ENCODE measurements around the gene RUBCNL. TPM values are rescaled to one million over a fixed set of nuclear protein-coding genes. Genes with fewer than 3 reads are reported as not detected.
A peak's percentile ranks its signal among the peaks of the same experiment; 100 is the strongest.

The RUBCNL gene
- total RNA-seq, 1 donor from 2014 or later, result 0.80 TPM

DNA sequence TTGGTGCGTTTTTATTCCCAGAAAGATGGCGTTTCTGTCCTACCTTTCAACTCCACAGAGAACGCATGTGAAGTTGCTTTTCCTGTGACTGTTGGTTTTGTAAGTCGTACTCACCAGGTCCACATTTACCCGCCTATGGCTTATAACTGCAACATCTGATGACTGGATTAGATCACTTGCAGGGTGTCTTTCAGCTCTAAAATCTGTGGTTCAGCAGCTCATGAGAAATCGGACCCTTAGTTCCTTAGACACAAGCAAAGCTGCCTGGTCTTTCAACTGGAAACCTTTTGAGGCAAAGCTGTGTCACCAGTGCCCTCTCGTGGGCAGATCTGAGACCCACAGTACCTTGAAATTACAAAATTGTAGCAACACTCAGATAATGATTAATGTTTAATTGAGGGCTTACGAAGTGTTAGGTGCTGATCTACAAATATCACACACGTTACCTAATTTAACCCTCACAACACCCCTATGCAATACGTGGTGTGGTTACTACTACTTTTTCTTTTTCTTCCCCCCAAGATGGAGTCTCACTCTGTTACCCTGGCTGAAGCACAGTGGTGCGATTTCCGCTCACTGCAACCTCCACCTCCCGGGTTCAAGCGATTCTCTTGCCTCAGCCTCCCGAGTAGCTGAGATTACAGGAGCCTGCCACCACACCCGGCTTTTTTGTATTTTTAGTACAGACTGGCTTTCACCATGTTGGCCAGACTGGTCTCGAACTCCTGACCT lies 65.4 kb downstream of the RUBCNL start:
- Mint-ChIP-seq H3K27me3 (ENCODE audit: insufficient read depth, low read depth) (no peaks in the 10 kb centered on the region), H3K4me3 (no peak overlapping the region), H3K27ac (peak overlapping the region; percentile 7), H3K4me1 (peaks cover 6% of the 10 kb centered on the region), H3K36me3 (no peaks in the 10 kb centered on the region), H3K9me3 (no peaks in the 10 kb centered on the region)
- H3K4me2 ChIP-seq, result no peak overlapping the region
- no peaks in the 10 kb centered on the region for H3K27me3 ChIP-seq
- no peaks in the 10 kb centered on the region for H3K79me2 ChIP-seq (ENCODE audit: low read depth)
- no peaks in the 10 kb centered on the region for H3K36me3 ChIP-seq
- peak overlapping the region; percentile 97 for H2AFZ ChIP-seq (replicated peaks)
- H3K4me1 ChIP-seq, result no peaks in the 10 kb centered on the region
- peak; percentile 73 for DNase-seq (ENCODE audit: low spot score)
- H3K9ac ChIP-seq, result no peak overlapping the region
- TF ChIP-seq EZH2 (IDR thresholded peaks at IDR 0.05), result no peak
- TF ChIP-seq, protein P1, sequence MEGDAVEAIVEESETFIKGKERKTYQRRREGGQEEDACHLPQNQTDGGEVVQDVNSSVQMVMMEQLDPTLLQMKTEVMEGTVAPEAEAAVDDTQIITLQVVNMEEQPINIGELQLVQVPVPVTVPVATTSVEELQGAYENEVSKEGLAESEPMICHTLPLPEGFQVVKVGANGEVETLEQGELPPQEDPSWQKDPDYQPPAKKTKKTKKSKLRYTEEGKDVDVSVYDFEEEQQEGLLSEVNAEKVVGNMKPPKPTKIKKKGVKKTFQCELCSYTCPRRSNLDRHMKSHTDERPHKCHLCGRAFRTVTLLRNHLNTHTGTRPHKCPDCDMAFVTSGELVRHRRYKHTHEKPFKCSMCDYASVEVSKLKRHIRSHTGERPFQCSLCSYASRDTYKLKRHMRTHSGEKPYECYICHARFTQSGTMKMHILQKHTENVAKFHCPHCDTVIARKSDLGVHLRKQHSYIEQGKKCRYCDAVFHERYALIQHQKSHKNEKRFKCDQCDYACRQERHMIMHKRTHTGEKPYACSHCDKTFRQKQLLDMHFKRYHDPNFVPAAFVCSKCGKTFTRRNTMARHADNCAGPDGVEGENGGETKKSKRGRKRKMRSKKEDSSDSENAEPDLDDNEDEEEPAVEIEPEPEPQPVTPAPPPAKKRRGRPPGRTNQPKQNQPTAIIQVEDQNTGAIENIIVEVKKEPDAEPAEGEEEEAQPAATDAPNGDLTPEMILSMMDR (IDR thresholded peaks at IDR 0.05), result peak; percentile 80
- no peak overlapping the region for H3K4me3 ChIP-seq
- no peaks in the 10 kb centered on the region for H3K9me3 ChIP-seq (ENCODE audit: low read depth)
- H4K20me1 ChIP-seq (ENCODE audit: low read depth), result no peaks in the 10 kb centered on the region
- no peak overlapping the region for H3K27ac ChIP-seq
- H3F3A ChIP-seq (ENCODE audit: low read depth), result no peaks in the 10 kb centered on the region

DNA sequence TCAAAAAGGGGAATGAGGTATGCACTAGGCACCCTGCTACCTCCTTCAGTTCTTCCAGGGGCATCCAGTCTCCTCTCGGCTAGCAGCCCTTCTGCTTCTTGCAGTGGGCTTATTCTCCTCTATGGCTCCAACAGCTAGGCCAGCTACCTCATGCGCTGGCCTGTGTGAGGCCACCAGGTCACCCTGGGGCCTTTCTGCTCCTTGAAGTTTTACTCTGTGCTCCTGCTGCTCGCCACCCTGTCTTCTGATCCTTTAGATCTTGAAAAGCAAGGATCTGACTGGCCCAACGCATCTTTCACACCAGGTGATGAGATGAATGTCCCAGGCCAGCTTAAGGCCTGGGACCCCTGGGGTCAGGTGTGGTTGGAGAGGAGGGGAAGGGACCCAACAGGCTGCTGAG lies 66.2 kb downstream of the RUBCNL start:
- H3K4me3 Mint-ChIP-seq, result no peak overlapping the region
- H3K27ac ChIP-seq, result no peak overlapping the region
- H3F3A ChIP-seq (ENCODE audit: low read depth), result no peaks in the 10 kb centered on the region
- H3K4me1 ChIP-seq, result no peaks in the 10 kb centered on the region
- no peaks in the 10 kb centered on the region for H3K36me3 Mint-ChIP-seq
- H3K4me3 ChIP-seq, result no peak overlapping the region
- TF ChIP-seq, protein P1 (IDR thresholded peaks at IDR 0.05), result no peak
- TF ChIP-seq EZH2 (IDR thresholded peaks at IDR 0.05), result no peak
- no peak for TF ChIP-seq EZH2phosphoT487 (IDR thresholded peaks at IDR 0.05)
- no peak overlapping the region for H3K9ac ChIP-seq
- DNase-seq (ENCODE audit: low spot score), result no peak
- H3K27me3 ChIP-seq, result no peaks in the 10 kb centered on the region
- H4K20me1 ChIP-seq (ENCODE audit: low read depth), result no peaks in the 10 kb centered on the region
- H3K9me3 ChIP-seq (ENCODE audit: low read depth), result no peaks in the 10 kb centered on the region
- H3K4me2 ChIP-seq, result no peak overlapping the region
- peaks cover 6% of the 10 kb centered on the region for H3K4me1 Mint-ChIP-seq
- no peaks in the 10 kb centered on the region for H3K27me3 Mint-ChIP-seq (ENCODE audit: insufficient read depth, low read depth)
- H3K9me3 Mint-ChIP-seq, result no peaks in the 10 kb centered on the region
- H2AFZ ChIP-seq (replicated peaks), result peak overlapping the region; percentile 97
- H3K36me3 ChIP-seq, result no peaks in the 10 kb centered on the region
- H3K79me2 ChIP-seq (ENCODE audit: low read depth), result no peaks in the 10 kb centered on the region
- H3K27ac Mint-ChIP-seq, result no peak overlapping the region

DNA sequence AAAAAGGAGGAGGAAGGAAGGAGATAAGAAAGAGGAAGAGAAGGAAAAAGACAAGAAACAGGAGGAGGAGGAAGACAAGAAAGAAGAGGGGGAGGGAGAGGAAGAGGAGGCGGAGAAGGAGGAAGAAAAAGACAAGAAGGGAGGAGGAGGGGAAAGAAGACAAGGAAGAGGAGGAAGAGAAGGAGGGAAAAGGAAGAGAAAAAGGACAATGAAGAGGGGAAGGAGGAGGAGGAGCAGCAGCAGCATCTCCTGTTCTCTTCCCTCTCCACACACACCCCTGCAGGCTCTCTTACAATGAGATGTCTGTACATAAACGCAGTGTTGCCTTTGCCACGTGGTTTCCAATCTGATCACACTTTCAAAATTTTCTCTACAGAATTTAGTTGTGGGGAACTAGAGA lies 66.6 kb downstream of the RUBCNL start:
- no peak overlapping the region for H3K27ac Mint-ChIP-seq
- H3K4me2 ChIP-seq, result no peak overlapping the region
- H2AFZ ChIP-seq (replicated peaks), result no peak overlapping the region
- no peaks in the 10 kb centered on the region for H3K36me3 ChIP-seq
- H4K20me1 ChIP-seq (ENCODE audit: low read depth), result no peaks in the 10 kb centered on the region
- H3K36me3 Mint-ChIP-seq, result no peaks in the 10 kb centered on the region
- H3K4me3 ChIP-seq, result no peak overlapping the region
- peaks cover 2% of the 10 kb centered on the region for H3K27me3 Mint-ChIP-seq (ENCODE audit: insufficient read depth, low read depth)
- H3K9me3 ChIP-seq (ENCODE audit: low read depth), result no peaks in the 10 kb centered on the region
- H3K27ac ChIP-seq, result no peak overlapping the region
- no peaks in the 10 kb centered on the region for H3K79me2 ChIP-seq (ENCODE audit: low read depth)
- no peaks in the 10 kb centered on the region for H3K9me3 Mint-ChIP-seq
- no peaks in the 10 kb centered on the region for H3F3A ChIP-seq (ENCODE audit: low read depth)
- no peak for TF ChIP-seq EZH2phosphoT487 (IDR thresholded peaks at IDR 0.05)
- no peak for TF ChIP-seq EZH2 (IDR thresholded peaks at IDR 0.05)
- TF ChIP-seq, protein P1 (IDR thresholded peaks at IDR 0.05), result no peak
- no peak for DNase-seq (ENCODE audit: low spot score)
- H3K4me1 Mint-ChIP-seq, result peaks cover 6% of the 10 kb centered on the region
- H3K4me1 ChIP-seq, result no peaks in the 10 kb centered on the region
- no peaks in the 10 kb centered on the region for H3K27me3 ChIP-seq
- H3K9ac ChIP-seq, result no peak overlapping the region
- H3K4me3 Mint-ChIP-seq, result no peak overlapping the region
